Fibroblast of villous mesenchyme (primary cell): ENCODE measurements around the gene PEMT. TPM values are rescaled to one million over a fixed set of nuclear protein-coding genes. Genes with fewer than 3 reads are reported as not detected.

Experiments used
- DNase-seq: peaks from one replicate; pipeline ENCODE4 v3.0.0-alpha.2; 2010; ENCODE audit warnings: low read depth
- H3K4me3 ChIP-seq: 2 replicates; pipeline ENCODE4 v1.5.1; 2011; ENCODE audit warnings: low read depth, mild to moderate bottlenecking, low read length
- CTCF ChIP-seq: IDR thresholded peaks from 2 replicates; pipeline ENCODE4 v1.5.1; 2012; ENCODE audit warnings: low read depth, mild to moderate bottlenecking, low read length; ENCODE audit not compliant: insufficient read depth
- small RNA-seq: library from RNA; depleted of rRNA; stranded (forward); fragments of <200 nt; gene quantifications from one replicate; pipeline ENCODE3, GENCODE V24; 2012
- total RNA-seq: library from RNA; depleted of rRNA; stranded (reverse); fragments of >200 nt; gene quantifications from 2 replicates; pipeline ENCODE4 v1.2.3, GENCODE V29; 2012

PEMT gene
- total RNA-seq, 1 donor: 28.9 TPM

DNA sequence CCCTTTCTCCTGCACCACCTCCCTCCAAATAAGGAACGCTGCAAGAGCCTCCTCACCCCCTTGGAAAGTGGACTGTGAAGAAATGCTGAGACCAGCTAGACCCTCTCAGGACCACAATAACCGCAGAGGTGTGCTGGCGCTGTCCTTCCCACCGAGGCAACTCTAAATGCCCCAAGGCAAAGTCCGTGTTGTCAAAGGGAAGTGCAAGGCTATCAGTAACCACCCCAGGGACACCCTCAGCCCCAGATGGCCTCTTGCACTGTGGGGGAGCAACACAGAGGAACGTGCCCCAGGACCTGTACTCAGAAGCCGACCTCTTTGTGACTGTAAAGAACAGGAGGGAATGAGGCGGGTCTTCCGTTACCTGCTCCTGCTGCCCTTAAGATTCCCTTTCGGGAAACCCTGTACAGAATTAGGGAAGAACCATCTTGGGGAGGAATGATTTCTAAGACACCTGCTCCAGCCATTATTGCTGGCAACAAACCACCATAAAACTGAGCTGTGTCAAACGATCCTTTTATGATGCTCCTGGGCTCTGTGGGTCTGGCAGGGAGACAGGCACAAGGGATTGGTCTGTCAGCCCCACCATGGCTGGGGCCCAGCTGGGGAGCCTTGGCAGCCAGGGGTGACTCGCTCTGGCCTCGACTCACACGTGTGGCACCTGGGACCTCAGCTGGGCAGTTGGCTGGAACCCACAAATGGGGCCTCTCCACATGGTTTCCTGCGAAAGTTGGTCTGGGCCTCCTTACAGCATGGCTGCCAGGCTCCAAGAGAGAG lies 129.3 kb downstream of the PEMT start:
- no peak for TF ChIP-seq CTCF
- DNase-seq: no peak
- no peak overlapping the region for H3K4me3 ChIP-seq

- TF ChIP-seq CTCF: no peak
- no peak overlapping the region for H3K4me3 ChIP-seq
These were observed 131.5 kb downstream of the PEMT start for GRCh38 chr17:17460038-17460437.

DNA sequence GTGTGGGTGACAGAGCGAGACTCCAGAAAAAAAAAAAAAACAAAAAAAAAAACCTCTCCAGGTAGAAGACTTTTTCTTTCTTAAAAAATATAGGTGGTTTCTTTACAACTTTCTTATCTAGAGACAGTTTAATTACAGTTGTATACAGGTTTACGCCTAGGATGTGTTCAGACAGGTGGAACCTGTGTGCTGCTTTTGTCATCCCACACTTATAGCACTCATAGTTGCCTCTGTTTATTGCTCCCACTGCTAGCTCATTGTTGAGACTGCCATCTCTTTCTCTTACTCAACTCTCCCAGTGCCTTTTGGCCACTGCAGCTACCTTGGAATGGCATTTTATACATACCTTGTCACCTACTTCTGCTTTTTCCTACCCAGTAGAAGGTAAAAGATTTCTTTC lies 133.8 kb downstream of the PEMT start:
- TF ChIP-seq CTCF: no peak
- DNase-seq: no peak
- H3K4me3 ChIP-seq: no peak overlapping the region

More at GRCh38 chr17:17460038-17460437, 131.5 kb downstream of the PEMT start:
- no peak for DNase-seq

GRCh38 chr17:17456251-17456650 lies 135.3 kb downstream of the PEMT start:
- no peak for TF ChIP-seq CTCF
- no peak for DNase-seq
- no peak overlapping the region for H3K4me3 ChIP-seq

Small RNA genes lying within 50 kb of the gene (small RNA-seq; reads per million reads assigned to genes)
- gene RF00019: not detected
- gene RNU6-468P: not detected

Other genes starting within 250 kb of the PEMT start
- gene MED9, start 114.7 kb downstream of the PEMT start, total RNA-seq: 11.2 and 12.2 TPM in 2 replicates
- 0.64 and 0.86 TPM in 2 replicates for gene RASD1, start 95.3 kb downstream of the PEMT start, total RNA-seq
- 16.0 and 24.2 TPM in 2 replicates for gene RAI1, start 89.8 kb upstream of the PEMT start, total RNA-seq
- gene SREBF1, start 245.3 kb upstream of the PEMT start, total RNA-seq: 92.0 and 128 TPM in 2 replicates